Amygdala (tissue), 56 donors: Measurements from ENCODE around the gene SAPCD2.

Experiments
- DNase-seq, 56 donors: peaks; one replicate each; lab custom pipeline; 2025; lab: John Stamatoyannopoulos, UW

Gene SAPCD2

GRCh38 chr9:137107982-137108381 lies 37.6 kb upstream of the SAPCD2 start:
- DNase-seq, result no peak

- no peak for DNase-seq
Observed at GRCh38 chr9:137107312-137107921, 37.1 kb upstream of the SAPCD2 start.

GRCh38 chr9:137106662-137107250 lies 36.4 kb upstream of the SAPCD2 start:
- DNase-seq, result no peak

GRCh38 chr9:137105814-137106661 lies 35.7 kb upstream of the SAPCD2 start:
- DNase-seq, result no peak

GRCh38 chr9:137103206-137103999 lies 33.0 kb upstream of the SAPCD2 start:
- DNase-seq, result no peak

GRCh38 chr9:137099231-137099630 lies 28.9 kb upstream of the SAPCD2 start:
- DNase-seq, result no peak

- DNase-seq, result no peak
Observed at GRCh38 chr9:137097761-137098462, 27.6 kb upstream of the SAPCD2 start.

GRCh38 chr9:137096785-137097546 lies 26.6 kb upstream of the SAPCD2 start:
- no peak for DNase-seq

GRCh38 chr9:137095664-137096517 lies 25.5 kb upstream of the SAPCD2 start:
- DNase-seq, result peak in 1 of 56 donors; percentile 15

- no peak for DNase-seq
Observed at GRCh38 chr9:137089232-137089947, 19.0 kb upstream of the SAPCD2 start.

GRCh38 chr9:137088121-137088520 lies 17.8 kb upstream of the SAPCD2 start:
- no peak for DNase-seq

- DNase-seq, result no peak
Observed at GRCh38 chr9:137087409-137087925, 17.1 kb upstream of the SAPCD2 start.

GRCh38 chr9:137086531-137087408 lies 16.4 kb upstream of the SAPCD2 start, which contains the start of gene MAN1B1:
MAN1B1 (plus strand) TSS chr9:137086985; CDS start chr9:137087000, 15 bp downstream.
- DNase-seq, result peak; percentile 58 to 99 (median 95)

- no peak for DNase-seq
Observed at GRCh38 chr9:137085920-137086530, 15.7 kb upstream of the SAPCD2 start.

- DNase-seq, result no peak
Observed at GRCh38 chr9:137084526-137084925, 14.2 kb upstream of the SAPCD2 start.
